ENCODE measurements around the gene PRKN.

PRKN gene

GRCh38 chr6:161745594-161746141 lies 981.9 kb downstream of the PRKN start:
- DNase-seq = no peak

- DNase-seq = no peak
Observed at GRCh38 chr6:161745128-161745527, 982.4 kb downstream of the PRKN start.

- no peak for DNase-seq
Observed at GRCh38 chr6:161744211-161745067, 983.1 kb downstream of the PRKN start.

GRCh38 chr6:161743509-161744178 lies 983.9 kb downstream of the PRKN start:
- no peak for DNase-seq

DNA sequence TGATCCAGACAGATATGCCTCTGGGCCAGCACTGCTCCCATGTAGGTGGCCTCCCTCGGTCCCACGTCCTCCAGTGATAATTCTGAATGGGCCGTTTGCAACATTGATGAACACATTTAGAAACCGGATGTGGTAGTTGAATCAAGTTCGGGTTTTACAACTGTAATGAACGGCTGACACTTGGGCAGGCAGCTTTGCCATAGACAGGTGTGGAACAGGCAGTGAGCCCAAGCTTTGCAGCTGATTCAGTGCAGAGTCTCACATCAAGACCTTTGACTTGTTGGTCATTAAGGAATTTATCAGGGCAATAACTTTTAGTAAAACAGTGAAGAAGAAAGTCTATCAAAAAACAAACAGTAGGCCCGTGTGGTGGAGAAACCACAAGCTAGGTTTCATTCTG lies 987.1 kb downstream of the PRKN start:
- DNase-seq = no peak

DNA sequence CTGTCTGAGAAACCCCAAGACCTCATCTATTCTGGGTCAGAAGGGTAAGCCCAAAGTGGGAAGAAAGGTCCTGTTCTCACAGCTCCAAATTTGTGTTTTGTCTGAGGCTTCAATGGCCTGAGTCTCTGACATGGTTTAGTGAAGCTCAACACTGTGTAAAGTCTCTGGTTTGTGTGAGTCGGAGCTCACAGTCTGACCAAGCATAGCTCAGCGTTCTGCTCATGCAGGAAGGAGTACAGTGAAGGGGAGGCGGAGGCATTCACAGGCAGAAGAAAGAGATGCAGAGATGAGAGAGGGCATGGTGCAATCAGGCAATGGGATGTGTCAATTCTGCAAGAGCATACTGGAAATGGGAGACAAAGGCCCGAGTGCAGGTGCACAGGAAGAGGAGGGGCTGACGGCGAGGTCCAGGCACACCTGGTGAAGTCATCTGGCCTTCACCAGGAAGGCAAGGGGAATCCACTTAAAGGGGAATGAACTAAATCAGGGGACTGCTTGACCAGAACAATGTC lies 990.7 kb downstream of the PRKN start:
- DNase-seq = no peak

GRCh38 chr6:161736326-161736725 lies 991.2 kb downstream of the PRKN start:
- DNase-seq = no peak

DNA sequence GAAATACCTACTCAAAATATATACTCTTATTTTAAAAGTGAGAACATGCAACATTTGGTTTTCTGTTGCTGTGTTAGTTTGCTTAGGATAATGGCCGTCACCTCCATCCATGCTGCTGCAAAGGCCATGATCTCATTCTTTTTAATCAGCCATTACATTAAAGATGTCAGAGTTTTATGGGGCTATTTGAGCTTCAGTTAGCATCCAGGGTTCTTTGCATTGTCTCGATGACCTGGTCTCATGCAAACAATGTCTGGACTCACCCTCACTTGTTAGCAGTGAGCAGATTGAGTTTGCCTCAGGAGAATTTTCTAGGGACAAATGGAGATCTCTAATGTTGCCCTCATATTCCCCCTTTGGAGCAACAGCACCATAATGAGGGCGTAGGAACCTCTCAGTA lies 995.0 kb downstream of the PRKN start:
- DNase-seq = no peak

- no peak for DNase-seq
Observed at GRCh38 chr6:161727083-161727833, 1000.3 kb downstream of the PRKN start.

GRCh38 chr6:161722394-161722793 lies 1005.2 kb downstream of the PRKN start:
- no peak for DNase-seq

GRCh38 chr6:161721511-161721910 lies 1006.1 kb downstream of the PRKN start:
- no peak for DNase-seq

- DNase-seq = no peak
Observed at GRCh38 chr6:161716176-161716575, 1011.4 kb downstream of the PRKN start.

DNA sequence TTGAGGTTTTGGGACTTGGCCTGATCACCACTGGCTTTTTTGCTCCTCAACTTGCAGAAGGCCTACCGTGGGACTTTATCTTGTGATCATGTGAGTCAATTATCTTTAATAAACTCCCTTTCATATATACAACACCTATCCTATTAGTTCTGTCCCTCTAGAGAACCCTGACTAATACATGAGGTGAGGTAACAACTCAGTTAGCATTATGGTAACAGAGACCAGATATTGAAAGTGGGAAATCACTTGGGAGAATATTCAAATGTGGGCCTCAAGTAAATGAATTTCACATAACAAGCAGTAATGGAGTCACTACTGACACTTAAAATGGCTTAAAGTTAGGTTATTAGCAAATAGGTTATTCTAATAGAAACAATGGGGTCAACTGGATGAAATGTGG lies 1015.6 kb downstream of the PRKN start:
- DNase-seq = no peak

GRCh38 chr6:161711515-161711914 lies 1016.1 kb downstream of the PRKN start:
- DNase-seq = no peak

- DNase-seq = no peak
Observed at GRCh38 chr6:161710698-161711097, 1016.9 kb downstream of the PRKN start.

GRCh38 chr6:161701056-161701455 lies 1026.5 kb downstream of the PRKN start:
- DNase-seq = no peak

DNA sequence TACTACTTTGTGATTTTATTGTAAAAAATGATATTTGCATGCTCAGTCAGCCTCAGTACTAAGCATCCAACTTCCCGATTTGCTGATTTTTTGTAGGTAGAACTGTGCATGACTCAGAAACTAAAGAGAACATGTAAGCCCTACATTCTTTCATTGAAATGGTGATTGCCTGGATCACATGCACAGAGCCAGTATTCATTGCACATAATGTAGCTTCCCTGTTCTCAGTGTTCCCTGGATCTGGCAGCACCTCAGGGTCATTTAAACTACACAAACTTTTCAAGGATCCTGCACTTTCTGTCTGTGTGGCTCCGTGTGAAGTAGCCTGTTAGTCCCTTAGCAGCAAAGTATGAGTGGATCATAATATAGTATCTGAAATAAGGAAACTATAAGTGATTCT lies 1030.8 kb downstream of the PRKN start:
- DNase-seq = no peak

DNA sequence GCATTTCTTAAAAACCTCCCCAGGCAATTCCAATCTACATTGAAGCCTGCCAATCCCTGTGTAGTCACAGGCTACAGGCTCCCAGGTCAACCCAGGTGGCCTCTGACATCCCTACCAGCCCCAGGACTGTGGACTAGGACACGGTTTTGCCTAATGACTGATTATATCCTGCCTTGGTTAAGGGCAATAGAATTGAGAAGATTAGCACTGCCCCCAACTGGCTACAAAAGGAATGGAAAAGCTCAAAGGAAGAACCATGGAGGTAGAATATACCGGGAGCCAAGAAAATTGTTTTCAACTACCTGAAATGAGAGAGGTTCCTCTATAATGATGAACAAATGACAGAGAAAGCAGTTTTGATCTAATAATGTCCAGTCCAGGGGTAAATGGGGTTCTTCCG lies 1032.6 kb downstream of the PRKN start:
- no peak for DNase-seq

DNA sequence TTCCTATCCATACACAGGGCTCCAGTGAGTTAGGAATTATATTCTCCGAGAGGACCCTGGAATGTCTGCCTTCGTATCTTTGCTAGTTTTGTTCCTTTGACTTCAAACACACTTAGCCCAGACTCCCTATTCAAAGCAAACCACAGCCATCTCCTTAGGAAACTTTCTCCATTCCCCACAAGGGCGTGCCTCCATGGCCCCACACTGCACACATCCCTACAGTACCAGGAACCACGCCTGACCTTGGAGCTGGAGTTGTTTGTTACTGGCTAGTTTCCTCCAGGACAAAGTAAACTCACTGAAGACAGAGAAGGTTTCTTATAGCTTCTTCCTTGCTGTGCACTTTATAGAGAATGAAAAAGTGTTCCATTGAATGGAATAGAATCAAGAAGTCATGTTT lies 1040.9 kb downstream of the PRKN start:
- no peak for DNase-seq

DNA sequence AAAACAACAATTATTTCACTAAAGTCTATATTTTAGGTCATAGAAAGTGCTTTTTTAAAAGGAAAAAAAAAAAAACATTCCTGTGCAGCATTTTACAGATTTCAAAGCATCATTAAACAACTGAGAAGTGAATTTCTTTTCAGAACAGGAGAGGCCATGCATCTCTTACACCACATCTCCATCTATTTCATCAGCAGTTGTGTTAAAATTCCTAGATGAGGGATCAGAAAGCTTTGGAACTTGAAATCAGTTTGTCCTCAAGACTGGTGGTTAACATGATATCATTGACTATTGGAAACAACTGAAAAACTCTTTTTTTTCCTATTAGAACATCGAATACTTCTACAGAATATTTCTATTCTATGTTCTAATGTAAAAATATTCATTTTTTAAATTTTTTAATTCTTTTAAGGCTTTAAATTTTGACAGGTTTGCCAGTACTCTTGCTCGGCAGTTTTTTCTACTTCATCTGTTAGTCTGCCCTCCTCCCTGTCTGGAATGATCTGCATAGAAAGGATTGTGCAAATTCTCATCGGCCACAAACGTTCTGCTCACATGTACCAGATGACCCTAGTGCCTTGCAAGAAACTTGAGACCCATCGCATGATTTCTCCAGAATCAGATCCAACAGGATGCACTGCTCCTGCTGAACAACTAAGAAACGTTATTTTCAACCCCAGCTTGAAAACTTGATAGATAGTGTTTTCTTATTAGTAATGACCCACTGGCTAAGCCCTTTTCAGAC lies 1042.7 kb downstream of the PRKN start:
- DNase-seq = no peak

GRCh38 chr6:161683400-161683799 lies 1044.2 kb downstream of the PRKN start:
- no peak for DNase-seq

GRCh38 chr6:161682982-161683381 lies 1044.6 kb downstream of the PRKN start:
- no peak for DNase-seq
